NCI-H1105 treated with DMSO at 0.1 percent for 48 hours (cell line): ENCODE results near the gene RAB42.
"Not testable (repeated sequence)": the region's sequence is repeated elsewhere in the genome, so short reads cannot be mapped to it uniquely, and the experiment has no call there.

Experiments
- DNase-seq: peaks from one replicate; lab custom pipeline; 2025; lab: John Stamatoyannopoulos, UW

Gene RAB42

GRCh38 chr1:28586585-28587391 is 5.3 kb upstream of the RAB42 start:
- not testable (repeated sequence) for DNase-seq

DNA sequence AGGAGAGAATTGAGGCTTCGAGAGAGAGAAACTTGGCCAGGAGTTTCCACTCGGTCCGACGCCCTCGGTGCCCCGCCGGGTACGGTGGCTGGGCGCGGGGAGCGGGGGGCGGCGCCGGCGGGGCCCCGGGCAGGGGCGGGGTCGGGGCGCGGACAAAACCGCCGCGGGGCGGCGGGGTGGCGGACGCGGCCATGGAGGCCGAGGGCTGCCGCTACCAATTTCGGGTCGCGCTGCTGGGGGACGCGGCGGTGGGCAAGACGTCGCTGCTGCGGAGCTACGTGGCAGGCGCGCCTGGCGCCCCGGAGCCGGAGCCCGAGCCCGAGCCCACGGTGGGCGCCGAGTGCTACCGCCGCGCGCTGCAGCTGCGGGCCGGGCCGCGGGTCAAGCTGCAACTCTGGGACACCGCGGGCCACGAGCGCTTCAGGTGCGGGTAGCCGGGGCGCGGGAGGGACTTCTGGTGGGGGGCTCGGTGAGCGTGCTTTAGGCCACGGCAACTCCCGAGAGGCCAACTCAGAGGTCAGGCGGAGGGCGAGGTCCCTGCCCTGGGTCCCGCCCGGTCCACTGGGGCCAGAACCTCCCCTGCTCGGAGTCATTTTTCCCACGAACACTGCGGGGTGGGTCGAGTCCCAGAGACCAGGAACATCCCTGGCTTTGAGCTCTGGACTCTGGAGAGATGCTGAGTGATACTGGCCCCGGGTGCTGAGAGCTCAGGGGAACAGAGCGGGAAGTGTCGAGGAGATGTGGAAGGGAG is 431 bp downstream of the RAB42 start:
- no peak for DNase-seq

- not testable (repeated sequence) for DNase-seq
Observed at GRCh38 chr1:28593988-28594356, 1.9 kb downstream of the RAB42 start.

DNA sequence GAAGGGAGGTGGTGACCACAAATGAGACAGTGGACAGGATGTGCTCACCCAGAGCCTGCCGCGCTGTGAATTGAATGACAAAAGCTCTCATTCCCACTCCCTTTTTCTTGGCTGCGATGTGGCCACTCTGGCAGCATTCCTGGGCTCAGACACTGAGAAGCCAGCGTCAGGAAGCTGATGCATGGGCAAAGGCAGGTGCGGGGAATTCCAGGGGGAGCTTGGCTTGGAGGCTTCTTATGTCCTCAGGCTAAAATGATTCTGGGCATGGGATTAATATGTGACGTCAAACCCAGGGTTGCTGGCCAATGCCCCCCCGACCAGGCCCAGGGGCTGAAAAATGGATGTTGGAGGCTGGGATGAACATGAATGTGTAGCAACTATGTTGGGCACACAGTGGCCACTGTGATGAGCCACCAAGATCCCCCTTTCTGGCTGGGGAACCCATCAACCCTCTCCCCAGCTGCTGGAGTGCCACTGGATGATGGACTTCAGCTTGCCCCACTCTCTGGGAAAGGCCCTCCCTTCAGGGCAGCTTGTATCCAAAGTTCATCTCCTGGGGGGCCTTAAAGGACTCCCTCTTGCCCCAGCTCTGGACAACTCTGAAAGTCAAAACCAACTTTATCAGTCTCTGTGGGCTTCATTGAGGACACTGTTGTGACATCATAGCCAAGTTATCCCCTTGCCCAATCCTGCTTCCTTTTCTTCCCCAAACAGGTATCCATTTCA is 2.8 kb downstream of the RAB42 start:
- DNase-seq: not testable (repeated sequence)

DNA sequence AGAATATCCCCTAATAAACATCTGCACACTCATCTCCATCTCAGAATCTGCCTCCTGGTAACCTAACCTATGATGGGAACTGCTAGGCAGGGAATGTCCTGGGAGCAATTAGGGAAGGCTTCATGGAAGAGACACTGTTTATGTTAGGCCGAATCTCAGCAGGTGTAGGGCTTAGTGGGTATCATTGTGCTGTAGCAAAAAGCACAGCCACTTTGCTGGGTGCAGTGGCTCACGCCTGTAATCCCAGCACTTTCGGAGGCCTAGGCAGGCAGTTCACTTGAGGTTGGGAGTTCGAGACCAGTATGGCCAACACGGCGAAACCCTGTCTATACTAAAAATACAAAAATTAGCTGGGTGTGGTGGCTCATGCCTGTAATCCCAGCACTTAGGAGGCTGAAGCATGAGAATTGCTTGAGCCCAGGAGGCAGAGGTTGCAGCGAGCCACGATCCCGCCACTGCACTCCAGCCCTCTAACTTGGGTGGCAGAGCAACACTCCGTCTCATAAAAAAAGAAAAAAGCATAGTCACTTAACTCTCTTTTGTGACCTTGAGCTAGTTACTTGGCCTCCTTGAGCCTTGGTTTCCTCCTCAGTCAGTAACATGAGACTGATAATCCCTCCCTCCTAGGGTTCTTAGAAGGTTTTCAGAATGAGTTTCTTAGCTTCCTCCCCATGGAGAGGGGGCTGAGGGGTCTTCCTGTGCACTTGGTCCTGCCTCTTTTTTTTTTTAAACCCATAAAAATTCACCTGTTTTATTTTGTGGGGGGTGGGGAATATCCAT is 3.5 kb downstream of the RAB42 start:
- no peak for DNase-seq

DNA sequence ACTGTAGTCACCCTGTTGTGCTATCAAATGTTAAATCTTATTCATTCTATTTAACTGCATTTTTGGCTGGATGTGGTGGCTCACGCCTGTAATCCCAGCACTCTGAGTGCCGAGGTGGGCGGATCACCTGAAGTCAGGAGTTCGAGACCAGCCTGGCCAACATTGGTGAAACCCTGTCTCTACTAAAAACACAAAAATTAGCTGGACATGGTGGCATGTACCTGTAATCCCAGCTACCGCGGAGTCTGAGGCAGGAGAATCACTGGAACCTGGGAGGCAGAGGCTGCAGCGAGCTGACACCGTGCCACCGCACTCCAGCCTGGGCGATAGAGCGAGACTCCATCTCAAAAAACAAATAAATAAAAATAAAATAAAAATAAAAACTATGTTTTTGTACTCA is 4.2 kb downstream of the RAB42 start:
- not testable (repeated sequence) for DNase-seq

GRCh38 chr1:28601696-28602095 is 9.6 kb downstream of the RAB42 start:
- DNase-seq: no peak

DNA sequence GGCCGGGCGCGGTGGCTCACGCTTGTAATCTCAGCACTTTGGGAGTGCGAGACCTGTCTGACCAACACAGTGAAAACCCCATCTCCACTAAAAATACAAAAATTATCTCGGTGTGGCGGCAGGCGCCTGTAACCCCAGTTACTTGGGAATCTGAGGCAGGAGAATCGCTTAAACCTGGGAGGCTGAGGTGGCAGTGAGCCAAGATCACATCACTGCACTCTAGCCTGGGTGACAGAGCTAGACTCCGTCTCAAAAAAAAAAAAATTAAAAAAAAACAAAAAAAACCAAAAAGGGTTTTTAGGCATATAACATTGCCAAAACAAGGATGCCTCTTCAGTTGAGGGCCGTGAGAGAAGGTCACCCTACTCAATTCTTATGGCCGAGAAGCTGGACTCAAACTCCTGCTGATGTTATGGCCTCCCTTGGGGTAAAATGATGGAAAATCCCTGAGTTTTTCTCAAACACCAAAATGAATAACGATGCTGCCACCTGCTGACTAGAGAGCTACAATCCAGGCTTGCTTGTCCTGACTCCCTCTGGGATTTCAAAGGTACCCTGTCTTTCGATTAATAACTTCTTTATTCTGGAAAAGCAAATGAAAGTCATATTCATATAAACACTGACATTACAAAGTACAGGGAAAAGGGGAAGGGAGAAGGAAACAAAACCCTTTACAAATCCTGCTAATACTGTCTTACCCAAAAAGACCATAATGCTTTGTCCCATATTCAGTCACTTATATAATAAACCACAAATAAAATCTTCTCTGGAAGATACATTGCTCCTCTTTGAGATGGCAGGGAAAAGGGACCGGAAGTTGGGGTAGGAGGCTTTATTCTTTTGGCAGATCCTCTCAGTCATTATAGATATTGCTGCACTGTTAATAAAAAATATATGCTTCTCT is 10.7 kb downstream of the RAB42 start:
- peak; percentile 46 for DNase-seq

DNA sequence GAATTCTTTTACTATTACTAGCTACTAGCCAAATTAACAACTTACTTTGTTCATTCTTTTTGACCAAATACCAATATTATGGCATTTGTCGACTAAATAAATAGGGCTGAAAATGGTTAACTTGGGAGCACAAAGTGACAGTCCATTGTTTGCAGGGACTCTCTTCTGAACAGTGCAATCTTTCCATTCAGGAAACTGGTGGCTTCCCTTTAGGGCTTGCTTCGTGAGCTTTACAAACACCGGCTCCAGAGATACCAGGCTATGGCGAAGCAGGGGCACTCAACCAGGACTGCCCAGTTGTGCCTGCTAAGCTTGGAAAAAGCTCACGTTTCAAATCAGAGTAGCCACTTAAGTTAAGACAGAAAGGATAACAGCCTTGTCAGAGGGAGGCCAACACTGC is 12.3 kb downstream of the RAB42 start:
- no peak for DNase-seq

DNA sequence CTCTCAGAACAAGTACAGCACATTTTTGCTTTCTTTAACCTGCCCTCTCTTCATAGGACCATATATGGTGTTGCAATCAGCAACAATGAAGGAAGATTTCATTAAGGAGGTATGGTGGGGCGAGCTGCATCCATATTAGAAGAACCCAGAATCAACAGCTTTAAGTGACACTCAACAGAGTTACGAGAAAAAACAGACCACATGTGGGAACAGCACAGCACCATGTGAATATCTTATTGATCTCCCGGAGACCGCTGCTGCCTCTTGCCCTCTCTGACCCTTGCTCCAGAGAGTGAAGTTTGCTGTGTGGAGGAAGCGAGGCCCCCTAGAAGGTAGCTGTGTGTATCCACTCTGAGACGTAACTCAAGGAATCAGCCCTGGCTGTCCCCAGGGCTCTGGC is 12.9 kb downstream of the RAB42 start:
- no peak for DNase-seq

DNA sequence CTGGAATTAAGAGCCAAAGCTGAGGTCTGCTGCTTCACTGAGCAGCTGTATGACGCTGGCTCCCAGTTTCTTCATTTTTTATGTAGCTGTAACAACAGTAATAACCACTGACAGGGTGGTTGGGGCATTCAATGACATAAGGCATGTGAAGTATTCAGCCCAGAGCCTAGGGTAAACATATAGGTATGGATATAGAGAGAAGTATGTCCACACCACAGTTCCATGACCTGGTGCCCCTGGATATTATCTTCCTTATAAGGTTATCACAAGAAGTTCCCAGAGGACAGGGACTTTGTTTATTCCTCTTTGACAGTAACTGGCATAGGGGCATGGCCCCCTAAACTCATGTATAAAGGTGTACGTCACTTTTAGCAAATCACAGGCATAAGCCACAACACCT is 14.7 kb downstream of the RAB42 start:
- DNase-seq: no peak

DNA sequence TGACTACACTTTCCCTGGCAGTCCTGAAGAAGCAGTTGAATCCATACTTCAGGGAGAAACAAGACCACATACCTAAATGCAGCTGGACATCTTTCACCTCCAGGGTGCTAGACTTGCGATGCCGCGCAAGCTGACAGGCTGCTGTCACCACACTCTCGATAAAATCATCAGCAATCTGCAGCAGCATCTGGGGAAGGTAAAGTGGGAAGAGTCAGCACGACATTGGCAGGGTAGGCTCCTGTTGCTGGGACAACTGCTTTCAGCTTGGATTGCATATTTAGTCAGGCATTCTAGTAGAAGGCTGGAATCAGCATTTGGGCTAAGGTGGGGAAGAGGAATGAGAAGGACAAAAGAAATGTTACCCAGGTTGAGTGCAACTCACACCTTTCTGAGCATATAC is 21.1 kb downstream of the RAB42 start:
- no peak for DNase-seq

GRCh38 chr1:28631713-28632112 is 39.6 kb downstream of the RAB42 start:
- DNase-seq: no peak

- DNase-seq: no peak
Observed at GRCh38 chr1:28632560-28632959, 40.5 kb downstream of the RAB42 start.

DNA sequence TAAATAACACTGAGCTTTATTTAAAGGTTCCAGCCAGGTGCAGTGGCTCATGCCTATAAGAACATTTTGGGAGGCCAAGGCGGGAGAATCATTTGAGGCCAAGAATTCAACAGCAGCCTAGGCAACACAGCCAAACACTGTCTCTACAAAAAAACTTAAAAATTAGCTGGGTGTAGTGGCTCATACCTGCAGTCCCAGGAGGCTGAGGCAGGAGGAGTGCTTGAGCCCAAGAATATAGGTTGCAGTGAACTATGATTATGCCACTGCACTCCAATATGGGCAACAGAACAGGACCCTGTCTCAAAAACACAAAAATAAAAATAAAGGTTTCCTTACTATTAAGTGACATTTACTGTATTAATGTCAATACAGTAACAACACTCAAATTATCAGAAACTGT is 48.7 kb downstream of the RAB42 start:
- no peak for DNase-seq

DNA sequence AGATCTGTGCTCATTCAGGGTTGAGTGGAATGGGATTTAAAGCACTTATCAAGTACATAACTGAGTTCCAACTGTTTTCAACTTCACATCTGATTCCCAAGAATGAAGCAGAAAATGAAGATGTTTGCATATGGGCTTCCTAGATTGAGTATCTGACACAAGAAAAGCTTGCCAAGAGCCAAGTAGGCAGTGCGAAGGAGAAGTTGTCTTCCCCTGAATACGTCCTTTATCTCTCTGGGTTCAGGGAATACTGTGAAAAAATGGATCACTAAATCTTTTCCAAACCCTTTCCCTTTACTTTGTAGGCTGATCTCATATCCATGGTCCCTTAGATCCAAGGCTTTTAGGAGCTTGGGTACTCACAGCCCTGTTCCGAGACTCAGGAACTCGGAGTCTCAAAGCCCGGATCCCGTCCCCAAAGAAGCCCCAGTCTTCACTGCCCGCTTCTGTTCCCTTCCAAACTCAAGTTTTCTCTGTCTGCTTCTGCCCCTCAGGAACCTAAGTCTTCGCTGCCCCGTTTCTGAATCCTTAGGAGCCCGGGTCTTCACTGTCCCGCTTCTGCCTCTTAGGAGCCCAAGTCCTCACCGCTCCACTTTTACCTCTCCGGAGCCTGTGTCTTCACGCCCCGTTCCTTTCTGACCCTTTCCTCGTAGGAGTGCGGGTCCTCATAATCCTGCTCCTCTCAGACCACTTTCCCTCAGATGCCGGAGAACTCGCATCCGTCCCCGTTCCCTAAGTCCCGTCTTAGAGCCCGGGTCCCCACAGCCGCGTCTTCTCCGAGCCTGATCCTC is 50.2 kb downstream of the RAB42 start:
- DNase-seq: no peak

- peak; percentile 94 for DNase-seq
Observed at GRCh38 chr1:28642847-28643635, 51.0 kb downstream of the RAB42 start, which contains the start of gene TAF12. TSS of gene TAF12 (minus strand) at chr1:28643067. CDS start at chr1:28622081, 20,986 bp downstream.

DNA sequence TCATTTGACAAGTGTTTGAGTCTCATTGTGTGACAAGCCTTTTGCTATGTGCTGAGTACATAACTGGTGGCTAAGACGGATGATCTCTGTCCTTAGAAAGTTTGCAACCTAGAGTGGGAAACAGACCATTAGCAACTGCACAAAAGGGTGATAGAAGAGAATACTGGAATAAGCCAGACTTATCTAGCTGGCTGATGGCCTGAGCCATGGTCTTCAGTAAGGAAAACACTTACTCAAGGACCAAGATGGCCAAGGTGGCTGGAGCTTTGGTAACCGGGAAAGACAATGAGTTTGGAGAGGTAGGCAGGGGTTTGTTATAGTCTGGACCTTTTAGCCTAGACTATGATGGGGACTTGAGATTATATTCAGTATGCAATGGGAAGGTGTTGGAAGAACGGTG is 52.4 kb downstream of the RAB42 start:
- DNase-seq: no peak
